HG03139 (cell line): Measurements from ENCODE around the gene HBZ.
"Not testable (repeated sequence)": the region's sequence is repeated elsewhere in the genome, so short reads cannot be mapped to it uniquely, and the experiment has no call there.

Source experiments
- ATAC-seq: cut with Tn5 transposase; IDR thresholded peaks from one replicate; pipeline ENCODE4 v1.9.1; 2021; ENCODE audit not compliant: unreplicated experiment

Gene HBZ

GRCh38 chr16:177981-178667 is 25.7 kb downstream of the HBZ start:
- no peak for ATAC-seq

- no peak for ATAC-seq
Measured at GRCh38 chr16:178668-179015, 26.2 kb downstream of the HBZ start.

GRCh38 chr16:179211-180092 is 27.0 kb downstream of the HBZ start:
- no peak for ATAC-seq

- ATAC-seq = no peak
Measured at GRCh38 chr16:180101-180675, 27.7 kb downstream of the HBZ start, which contains the start of gene HBQ1. TSS of gene HBQ1 (plus strand) at chr16:180459. CDS start at chr16:180487, 28 bp downstream.

GRCh38 chr16:180681-181564 is 28.5 kb downstream of the HBZ start:
- ATAC-seq = no peak

GRCh38 chr16:181565-182021 is 29.1 kb downstream of the HBZ start:
- ATAC-seq = no peak

GRCh38 chr16:183005-183404 is 30.6 kb downstream of the HBZ start:
- no peak for ATAC-seq

GRCh38 chr16:185213-185612 is 32.8 kb downstream of the HBZ start:
- no peak for ATAC-seq

GRCh38 chr16:185691-186090 is 33.2 kb downstream of the HBZ start:
- no peak for ATAC-seq

GRCh38 chr16:187330-187729 is 34.9 kb downstream of the HBZ start:
- no peak for ATAC-seq

- no peak for ATAC-seq
Measured at GRCh38 chr16:188674-189073, 36.2 kb downstream of the HBZ start.

GRCh38 chr16:189604-190186 is 37.3 kb downstream of the HBZ start:
- ATAC-seq = no peak

- no peak for ATAC-seq
Measured at GRCh38 chr16:191831-192230, 39.4 kb downstream of the HBZ start.

GRCh38 chr16:192686-193085 is 40.2 kb downstream of the HBZ start:
- ATAC-seq = no peak

GRCh38 chr16:193441-193840 is 41.0 kb downstream of the HBZ start:
- no peak for ATAC-seq

- no peak for ATAC-seq
Measured at GRCh38 chr16:194516-194915, 42.1 kb downstream of the HBZ start.

- no peak for ATAC-seq
Measured at GRCh38 chr16:200388-200787, 47.9 kb downstream of the HBZ start.

- no peak for ATAC-seq
Measured at GRCh38 chr16:203246-203645, 50.8 kb downstream of the HBZ start.

- not testable (repeated sequence) for ATAC-seq
Measured at GRCh38 chr16:204046-204445, 51.6 kb downstream of the HBZ start.
